Stimulated activated CD8-positive, alpha-beta memory T cell treated with anti-CD3 and anti-CD28 coated beads, Interleukin-4, amount 100 ng/mL, for 1 hour (primary cell): ENCODE results near the gene RAD51.
A peak's percentile ranks its signal among the peaks of the same experiment; 100 is the strongest.
"Not testable (repeated sequence)": the region's sequence is repeated elsewhere in the genome, so short reads cannot be mapped to it uniquely, and the experiment has no call there.

Experiments used
- DNase-seq, 2 donors: peaks; one replicate each; pipeline ENCODE4 v3.0.0-alpha.2; 2020; ENCODE audit warnings: low read depth in 2 of 2, low spot score in 1 of 2

Gene RAD51

DNA sequence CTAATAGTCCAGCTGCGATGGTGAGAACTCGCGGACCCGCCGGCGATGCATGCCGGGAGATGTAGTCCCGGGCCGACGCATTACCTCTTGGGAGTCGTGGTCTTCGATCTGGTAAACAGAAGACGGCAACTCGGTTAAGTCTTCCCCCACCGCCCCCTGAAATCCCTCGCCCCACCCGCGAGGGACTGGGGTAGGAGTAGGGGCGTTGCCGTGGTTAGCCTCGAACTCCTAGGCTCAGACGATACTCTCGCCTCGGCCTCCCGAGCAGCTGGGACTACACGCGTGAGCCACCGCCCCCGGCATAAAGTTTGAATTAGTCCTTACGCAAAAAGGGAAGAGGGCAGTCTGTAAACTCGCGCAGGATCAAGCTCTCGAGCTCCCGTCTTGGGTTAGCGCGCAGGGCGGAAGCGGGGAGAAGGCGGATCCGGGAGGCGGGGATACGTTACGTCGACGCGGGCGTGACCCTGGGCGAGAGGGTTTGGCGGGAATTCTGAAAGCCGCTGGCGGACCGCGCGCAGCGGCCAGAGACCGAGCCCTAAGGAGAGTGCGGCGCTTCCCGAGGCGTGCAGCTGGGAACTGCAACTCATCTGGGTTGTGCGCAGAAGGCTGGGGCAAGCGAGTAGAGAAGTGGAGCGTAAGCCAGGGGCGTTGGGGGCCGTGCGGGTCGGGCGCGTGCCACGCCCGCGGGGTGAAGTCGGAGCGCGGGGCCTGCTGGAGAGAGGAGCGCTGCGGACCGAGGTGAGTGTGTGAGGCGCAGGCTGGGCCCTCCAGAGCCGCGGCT lies at the start of gene RAD51:
TSS of gene RAD51 (plus strand) at position 487 of the 781 bp plus-strand sequence. CDS start 3,585 bp downstream, outside the sequence.
- DNase-seq = peak; percentile 80 to 85

DNA sequence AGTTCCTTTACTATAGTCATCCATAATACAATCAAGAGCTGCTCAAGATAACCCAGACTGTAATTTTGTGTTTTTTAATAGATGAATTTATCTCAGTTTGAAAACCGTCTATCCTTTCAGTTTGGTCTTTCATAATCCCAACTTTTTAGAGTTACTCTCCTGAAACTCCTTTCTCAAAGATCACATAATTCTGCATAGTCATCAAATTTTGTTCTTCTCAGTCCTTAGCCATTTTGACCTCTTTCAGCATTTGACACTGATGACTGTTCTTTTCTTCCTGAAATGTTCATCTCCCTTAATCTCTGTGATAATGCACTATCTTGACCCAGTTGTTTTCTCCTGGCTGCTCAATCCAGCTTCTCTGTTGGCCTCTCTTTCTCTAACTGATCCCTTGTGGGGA lies 47.5 kb upstream of the RAD51 start:
- DNase-seq = no peak

DNA sequence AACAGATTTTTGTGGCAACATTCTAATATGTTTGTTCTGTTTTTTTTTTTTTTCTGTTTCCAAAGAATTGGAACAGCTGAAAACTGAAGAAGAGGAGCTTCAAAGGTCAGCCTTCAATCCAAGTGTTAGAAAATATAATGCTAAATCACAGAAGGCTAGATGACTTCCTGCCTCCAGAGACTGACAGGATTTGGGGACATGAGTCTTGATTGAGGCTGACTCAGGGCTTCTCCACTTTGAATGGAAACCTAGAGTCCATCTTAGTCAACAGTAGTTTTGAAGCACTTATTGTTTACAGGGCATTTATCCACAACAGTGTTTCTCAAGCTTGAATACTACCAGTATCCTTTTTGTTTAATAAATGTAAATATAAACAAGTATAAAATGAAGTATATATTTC lies 44.5 kb upstream of the RAD51 start:
- DNase-seq = no peak

DNA sequence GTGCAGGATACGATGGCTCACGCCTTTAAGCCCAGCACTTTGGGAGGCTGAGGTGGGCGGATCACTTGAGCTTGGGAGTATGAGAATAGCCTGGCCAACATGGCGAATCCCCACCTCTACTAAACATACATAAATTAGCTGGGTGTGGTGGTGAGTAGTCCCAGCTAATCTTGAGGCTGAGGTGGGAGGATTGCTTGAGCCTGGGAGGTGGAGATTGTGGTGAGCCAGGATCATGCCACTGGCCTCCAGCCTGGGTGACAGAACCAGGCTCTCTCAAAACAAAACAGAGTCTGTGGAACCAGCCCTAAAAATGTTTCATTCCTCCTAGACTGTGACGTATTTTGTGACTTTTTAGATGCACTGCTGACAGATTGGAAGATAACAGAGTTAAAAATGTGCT lies 34.3 kb upstream of the RAD51 start:
- no peak for DNase-seq

DNA sequence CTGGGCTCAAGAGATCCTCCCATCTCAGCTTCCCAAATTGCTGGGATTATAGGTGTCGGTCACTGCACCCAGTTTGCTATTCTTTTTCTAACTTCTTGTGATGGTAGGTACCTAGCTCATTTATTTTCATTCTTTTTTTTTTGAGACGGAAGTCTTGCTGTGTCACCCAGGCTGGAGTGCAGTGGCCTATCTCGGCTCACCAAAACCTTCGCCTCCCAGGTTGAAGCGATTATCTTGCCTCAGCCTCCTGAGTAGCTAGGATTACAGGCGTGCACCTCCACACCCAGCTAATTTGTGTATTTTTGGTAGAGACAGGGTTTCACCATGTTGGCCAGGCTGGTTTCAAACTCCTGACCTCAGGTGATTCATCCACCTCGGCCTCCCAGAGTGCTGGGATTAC lies 30.1 kb upstream of the RAD51 start:
- no peak for DNase-seq

DNA sequence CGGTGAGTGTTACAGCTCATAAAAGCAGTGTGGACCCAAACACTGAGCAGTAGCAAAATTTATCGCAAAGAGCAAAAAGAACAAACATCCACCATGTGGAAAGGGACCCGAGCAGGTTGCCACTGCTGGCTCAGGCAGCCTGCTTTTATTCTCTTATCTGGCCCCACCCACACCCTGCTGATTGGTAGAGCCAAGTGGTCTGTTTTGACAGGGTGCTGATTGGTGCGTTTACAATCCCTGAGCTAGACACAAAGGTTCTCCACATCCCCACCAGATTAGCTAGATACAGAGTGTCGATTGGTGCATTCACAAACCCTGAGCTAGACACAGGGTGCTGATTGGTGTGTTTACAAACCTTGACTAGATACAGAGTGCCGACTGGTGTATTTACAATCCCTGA lies 18.7 kb upstream of the RAD51 start:
- not testable (repeated sequence) for DNase-seq

DNA sequence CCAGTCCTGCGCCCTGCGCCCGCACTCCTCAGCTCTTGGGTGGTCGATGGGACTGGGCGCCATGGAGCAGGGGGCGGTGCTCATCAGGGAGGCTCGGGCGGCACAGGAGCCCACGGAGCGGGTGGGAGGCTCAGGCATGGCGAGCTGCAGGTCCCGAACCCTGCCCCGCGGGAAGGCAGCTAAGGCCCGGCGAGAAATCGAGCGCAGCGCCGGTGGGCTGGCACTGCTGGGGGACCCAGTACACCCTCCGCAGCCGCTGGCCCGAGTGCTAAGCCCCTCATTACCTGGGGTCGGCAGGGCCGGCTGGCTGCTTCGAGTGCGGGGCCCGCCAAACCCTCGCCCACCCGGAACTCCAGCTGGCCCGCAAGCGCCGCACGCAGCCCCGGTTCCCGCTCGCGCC lies 18.1 kb upstream of the RAD51 start:
- not testable (repeated sequence) for DNase-seq

DNA sequence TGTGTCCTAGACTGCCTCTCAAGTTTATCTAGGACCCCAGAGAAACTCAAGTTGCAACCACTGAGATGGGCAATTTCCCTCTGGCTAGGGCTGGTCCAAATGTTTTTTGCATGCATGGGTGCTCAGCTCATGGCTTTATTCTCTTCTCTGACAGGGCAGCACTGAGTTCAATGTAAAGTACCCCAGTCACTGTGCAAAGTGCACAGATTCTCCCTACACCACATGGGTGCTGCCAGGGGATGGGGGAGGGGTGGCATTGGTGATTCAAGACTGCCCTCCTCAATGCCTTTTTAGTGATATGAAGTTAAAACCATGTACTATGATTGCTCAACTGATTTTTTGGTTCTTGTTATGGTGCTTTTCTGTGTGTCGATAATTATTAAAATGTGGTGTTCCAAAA lies 14.8 kb upstream of the RAD51 start:
- DNase-seq = no peak

DNA sequence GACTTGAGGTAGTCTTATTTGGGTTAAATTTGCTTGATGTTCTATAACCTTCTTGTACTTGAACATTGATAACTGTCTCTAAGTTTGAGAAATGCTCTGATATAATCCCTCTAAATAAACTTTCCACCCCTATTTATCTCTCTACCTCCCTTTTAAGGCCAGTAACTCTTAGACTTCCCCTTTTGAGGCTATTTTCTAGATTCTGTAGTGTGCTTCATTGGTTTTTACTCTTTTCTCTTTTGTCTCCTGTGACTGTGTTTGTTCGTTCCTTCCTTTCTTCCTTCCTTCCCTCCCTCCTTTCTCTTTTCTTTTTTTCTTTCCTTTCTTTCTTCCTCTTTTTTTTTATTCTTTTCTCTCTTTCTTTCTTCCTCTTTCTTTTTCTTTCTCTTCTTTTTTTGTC lies 14.0 kb upstream of the RAD51 start:
- not testable (repeated sequence) for DNase-seq

DNA sequence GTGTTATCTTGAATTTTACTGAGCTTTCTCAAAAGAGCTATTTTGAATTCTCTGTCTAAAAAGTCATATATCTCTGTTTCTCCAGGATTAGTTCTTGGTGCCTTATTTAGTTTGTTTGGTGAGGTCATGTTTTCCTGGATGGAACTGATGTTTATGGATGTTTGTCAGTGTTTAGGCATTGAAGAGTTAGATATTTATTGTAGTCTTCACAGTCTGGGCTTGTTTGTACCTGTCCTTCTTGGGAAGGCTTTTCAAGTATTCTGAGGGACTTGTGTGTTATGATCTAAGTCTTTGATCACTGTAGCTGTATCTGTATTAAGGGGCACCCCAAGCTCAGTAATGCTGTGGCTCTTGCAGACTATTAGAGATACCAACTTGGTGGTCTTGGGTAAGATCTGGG lies 10.6 kb upstream of the RAD51 start:
- no peak for DNase-seq

DNA sequence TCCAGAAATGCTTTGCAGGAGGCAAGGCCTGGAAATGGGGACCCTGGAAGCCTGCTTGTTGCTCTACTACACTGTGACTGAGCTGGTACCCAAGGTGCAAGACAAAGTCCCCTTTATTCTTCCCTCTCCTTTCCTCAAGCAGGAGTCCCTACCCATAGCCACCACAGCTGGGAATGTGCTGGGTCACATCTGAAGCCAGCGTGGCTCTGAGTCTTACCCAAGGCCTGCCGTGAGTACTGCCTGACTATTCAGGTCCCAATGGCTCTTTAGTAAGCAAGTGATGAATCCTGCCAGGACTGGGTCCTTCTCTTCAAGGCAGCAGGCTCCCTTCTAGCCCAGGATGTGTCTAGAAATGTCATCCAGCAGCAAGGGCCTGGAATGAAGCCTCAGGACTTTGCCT lies 9.6 kb upstream of the RAD51 start:
- DNase-seq = no peak

DNA sequence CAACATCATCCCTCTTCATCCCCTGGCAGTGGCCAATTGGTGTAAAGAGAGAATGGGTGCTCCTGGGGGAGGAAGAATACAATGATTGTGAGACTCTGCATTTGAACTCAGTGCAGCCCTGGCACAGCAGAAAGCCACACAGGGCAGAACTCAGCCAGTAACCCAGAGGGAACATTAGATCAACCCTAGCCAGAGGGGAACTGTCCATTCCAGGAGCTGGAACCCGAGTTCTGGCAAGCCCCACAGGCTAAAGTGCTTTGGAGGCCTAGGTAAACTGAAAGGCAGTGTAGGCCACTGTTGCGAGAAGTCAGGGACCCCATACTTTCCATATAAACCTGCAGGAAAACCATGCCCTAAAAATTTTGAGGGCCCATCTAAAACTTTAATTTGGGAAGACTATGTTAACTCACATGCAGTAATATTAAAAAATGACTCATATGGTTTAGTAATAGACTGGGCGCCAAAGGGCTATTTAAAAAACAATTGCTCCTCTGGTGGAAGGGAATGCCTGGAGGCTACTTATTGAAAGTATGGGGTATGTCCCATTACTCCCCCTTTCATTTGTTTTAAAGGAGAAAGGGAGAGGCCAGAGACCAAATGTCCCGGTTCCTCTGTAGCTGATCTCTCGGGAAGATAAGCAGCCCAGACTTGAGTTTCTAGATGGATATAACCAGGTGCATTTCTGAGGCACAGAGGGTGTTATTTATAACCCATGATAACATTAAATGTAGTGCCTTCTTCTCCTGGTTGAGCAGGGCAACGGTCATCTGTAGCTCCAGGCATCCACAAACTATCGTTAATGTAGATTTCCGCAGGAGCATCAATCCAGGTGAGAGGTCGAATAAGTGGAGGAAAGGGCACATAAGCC lies 5.8 kb upstream of the RAD51 start:
- no peak for DNase-seq

DNA sequence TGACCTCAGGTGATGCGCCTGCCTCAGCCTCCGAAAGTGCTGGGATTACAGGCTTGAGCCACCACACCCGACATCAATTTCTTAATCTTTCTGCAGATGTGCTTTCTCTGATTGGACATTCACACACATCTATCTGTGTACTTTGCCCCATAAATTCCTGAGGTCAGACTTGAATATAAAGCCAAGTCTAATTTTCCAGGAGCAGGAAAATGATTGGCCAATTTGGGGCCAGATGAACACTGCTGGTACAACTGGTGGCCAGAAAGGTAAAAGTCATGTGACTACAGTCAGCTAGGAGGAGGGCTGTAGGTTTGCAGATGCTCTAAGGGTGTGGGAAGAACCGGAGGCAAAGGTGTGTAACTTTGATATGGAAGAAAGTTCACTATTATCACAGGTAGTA lies 3.2 kb upstream of the RAD51 start:
- no peak for DNase-seq

DNA sequence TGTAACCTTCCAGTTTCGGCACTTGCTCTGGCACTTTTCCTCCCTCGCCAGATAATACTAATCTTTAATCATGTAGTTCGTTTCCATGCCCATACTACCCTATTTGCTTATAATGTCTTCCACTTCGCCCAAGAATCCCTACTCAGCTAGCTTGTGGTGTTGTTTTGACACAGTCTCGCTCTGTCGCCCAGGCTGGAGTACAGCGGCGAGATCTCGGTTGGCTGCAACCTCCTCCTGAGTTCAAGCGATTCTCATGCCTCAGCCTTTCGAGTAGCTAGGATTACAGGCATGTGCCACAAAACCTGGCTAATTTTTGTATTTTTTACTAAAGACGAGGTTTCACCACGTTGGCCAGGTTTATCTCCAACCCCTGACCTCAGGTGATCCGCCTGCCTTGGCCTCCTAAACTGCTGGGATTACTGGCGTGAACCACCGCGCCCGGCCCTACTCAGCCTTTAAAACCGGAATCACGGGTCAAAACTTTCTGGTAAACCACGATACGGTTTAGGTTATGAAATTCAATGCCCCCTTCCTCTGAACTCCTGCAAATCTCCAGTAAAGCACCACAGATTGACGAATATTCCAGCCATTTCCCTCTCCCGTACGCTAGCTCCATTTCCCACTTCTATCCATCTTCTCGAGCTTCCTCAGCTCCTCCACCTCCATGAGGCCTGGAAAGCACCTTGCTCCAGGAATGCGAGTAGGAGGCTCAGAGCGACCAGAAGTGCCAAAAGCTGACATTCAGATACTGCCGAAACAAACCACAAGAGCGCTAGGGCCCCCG lies 878 bp upstream of the RAD51 start:
- DNase-seq = no peak

DNA sequence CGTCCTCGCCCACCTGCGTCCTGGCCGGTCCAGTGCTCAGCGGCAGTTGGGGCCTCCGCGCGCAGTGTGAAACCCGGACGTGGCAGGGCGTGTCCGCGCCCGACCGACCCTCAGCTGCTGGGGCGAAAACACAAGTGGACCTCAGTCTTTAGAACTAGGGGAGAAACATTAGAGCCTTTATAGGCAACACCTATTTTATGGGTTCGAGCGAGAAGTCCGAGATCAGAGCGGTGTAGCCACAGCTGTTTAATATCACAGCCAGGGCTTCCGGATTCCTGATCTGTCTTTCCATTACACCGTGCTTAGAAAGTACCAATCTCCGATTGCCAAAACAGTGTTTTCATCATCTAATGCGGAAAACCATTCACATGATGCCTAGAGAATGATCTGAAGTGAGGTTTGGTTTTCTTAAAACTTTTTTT lies 506 bp downstream of the RAD51 start:
- DNase-seq = no peak

DNA sequence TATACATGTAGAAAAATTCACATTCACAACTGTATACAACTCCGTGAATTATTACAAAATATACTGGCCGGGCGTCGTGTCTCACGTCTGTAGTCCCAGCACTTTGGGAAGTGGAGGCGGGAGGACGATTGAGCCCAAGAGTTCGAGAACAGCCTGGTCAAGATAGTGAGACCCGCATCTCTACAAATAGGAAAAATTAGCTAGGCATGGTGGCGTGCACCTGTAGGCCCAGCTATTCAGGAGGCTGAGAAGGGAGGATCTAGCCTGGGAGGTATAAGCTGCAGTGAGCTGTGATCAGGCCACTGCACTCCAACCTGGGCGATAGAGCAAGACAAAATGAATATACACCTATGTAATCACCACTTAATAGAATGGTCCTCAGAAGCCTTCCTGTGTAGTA lies 1.3 kb downstream of the RAD51 start:
- no peak for DNase-seq

DNA sequence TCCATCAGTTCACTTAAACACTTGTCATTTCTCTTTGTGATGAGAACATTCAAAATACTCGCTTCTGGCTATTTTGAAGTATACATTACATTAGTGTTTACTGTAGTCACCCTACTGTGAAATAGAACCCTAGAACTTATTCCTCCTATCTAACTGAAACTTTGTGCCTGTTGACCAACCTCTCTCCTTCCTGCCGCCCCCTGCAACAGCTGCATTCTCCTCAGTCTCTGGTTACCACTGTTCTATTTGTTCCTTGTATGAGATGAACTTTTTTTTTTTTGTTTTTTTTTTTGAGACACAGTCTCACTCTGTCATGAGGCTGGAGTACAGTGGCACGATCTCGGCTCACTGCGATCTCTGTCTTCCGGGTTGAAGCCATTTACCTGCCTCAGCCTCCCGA lies 2.9 kb downstream of the RAD51 start:
- no peak for DNase-seq

DNA sequence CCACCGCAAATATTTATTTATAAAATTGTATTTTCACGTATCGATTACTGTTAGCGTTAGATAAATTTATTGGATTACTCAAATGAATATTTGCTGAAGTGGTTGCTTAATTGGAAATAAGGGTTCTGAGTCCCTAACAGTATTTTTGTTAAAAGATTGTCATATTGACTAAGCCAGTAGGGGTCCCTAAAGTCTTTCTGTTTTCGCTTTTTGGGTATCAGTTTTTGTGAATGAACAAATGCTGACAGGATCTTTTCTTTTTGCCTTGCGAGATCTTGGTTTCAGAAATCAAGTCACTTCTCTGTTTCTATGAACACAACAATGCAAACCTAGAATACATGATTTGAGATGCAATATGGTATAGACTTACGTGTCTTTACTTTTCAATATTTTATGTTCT lies 7.1 kb downstream of the RAD51 start:
- DNase-seq = no peak

DNA sequence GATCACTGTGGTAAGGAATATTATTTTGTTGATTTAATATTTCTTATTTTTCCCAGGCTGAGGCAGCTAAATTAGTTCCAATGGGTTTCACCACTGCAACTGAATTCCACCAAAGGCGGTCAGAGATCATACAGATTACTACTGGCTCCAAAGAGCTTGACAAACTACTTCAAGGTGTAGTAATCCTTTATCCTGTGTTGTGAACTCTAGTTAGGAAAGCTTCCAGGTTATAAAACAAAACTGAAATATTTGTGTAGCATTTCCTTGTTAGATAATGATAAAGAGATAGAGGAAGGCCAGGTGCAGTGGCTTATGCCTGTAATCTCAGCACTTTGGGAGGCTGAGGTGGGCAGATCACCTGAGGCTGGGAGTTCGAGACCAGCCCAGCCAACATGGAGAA lies 11.1 kb downstream of the RAD51 start:
- DNase-seq = no peak

DNA sequence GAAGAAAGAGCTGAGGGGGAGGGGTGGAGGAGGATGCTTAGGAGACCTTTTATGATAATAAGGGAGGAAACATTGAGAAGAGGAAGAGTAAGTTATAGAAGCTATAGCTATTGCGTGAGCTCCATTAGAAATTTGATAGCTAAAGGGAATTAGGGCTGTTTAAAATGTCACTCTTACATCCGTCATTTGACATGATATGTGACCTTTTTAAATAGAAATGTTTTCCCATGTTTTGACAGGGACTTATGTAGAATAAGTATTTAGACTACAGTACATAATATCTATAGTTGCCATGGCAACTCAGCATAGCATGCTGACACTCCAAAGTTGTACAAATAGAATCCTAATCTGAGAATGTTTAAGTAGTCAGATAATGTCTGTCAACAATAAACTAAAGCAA lies 19.2 kb downstream of the RAD51 start:
- no peak for DNase-seq

DNA sequence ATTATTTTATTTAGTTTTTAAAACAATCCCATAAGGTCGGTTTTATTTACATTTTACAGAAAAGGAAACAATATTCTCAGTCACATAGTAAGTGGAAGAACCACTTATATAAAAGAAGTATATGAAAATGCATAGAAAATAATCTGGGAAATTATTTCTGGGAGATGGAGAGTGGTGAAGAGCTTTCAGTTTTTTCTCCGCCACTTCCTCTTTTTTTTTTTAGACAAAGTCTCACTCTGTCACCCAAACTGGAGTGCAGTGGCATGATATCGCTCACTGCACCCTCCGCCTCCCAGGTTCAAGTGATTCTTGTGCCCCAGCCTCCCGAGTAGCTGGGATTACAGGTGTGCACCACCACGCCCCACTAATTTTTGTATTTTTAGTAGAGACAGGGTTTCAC lies 21.2 kb downstream of the RAD51 start:
- DNase-seq = no peak

DNA sequence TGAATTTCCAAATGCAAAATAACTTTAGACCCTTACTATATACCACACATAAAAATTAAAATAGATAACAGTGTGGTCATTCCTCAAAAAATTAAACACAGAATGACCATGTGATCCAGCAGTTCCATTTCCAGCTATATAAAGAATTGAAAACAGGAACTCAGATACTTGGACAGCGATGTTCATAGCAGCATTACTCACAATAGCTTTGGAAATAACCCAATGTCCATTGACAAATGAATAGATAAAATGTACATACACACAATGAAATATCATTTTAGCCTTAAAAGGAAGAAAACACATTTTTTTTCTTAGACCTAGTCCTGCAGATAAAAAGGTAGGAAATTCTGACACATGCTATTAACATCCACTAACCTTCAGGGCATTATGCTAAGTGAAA lies 26.7 kb downstream of the RAD51 start:
- DNase-seq = no peak
